SKM-1 treated with dmso at 0.1 percent for 144 hours (cell line): ENCODE results near the gene USE1.

Experiments
- DNase-seq: peaks from one replicate; lab custom pipeline; 2025; ENCODE audit not compliant: unreplicated experiment; lab: John Stamatoyannopoulos, UW

USE1 gene

GRCh38 chr19:17235971-17236777 is 21.0 kb downstream of the USE1 start:
- no peak for DNase-seq

- no peak for DNase-seq
Observed at GRCh38 chr19:17236811-17237543, 21.8 kb downstream of the USE1 start.

GRCh38 chr19:17237747-17238706 is 22.9 kb downstream of the USE1 start:
- DNase-seq = no peak

- no peak for DNase-seq
Observed at GRCh38 chr19:17240062-17240752, 25.1 kb downstream of the USE1 start.

- DNase-seq = no peak
Observed at GRCh38 chr19:17240826-17241399, 25.8 kb downstream of the USE1 start.

GRCh38 chr19:17242431-17243208 is 27.5 kb downstream of the USE1 start:
- DNase-seq = no peak

- no peak for DNase-seq
Observed at GRCh38 chr19:17243211-17243829, 28.2 kb downstream of the USE1 start.

- no peak for DNase-seq
Observed at GRCh38 chr19:17243830-17244617, 28.9 kb downstream of the USE1 start.

GRCh38 chr19:17244618-17245534 is 29.7 kb downstream of the USE1 start:
- no peak for DNase-seq

GRCh38 chr19:17245535-17245984 is 30.4 kb downstream of the USE1 start, which contains the start of gene NR2F6:
Gene NR2F6, minus strand, starts transcription at chr19:17245919. Its CDS starts 699 bp downstream, at chr19:17245220.
- no peak for DNase-seq

- no peak for DNase-seq
Observed at GRCh38 chr19:17246681-17247425, 31.7 kb downstream of the USE1 start.

GRCh38 chr19:17248011-17248776 is 33.0 kb downstream of the USE1 start:
- DNase-seq = no peak

GRCh38 chr19:17249887-17250548 is 34.9 kb downstream of the USE1 start:
- DNase-seq = no peak

- DNase-seq = no peak
Observed at GRCh38 chr19:17254636-17255035, 39.5 kb downstream of the USE1 start.

- DNase-seq = no peak
Observed at GRCh38 chr19:17255150-17255621, 40.0 kb downstream of the USE1 start.
